OCI-LY7 (cell line): ENCODE measurements around the gene HUS1. TPM values are rescaled to one million over a fixed set of nuclear protein-coding genes. Genes with fewer than 3 reads are reported as not detected.

ENCODE experiments used
- BruUV-seq: library from RNA; stranded (reverse); fragments of 400-500 nt; replicated peaks from 2 replicates; lab custom pipeline; 2021; lab: Mats Ljungman, UMichigan
- CTCF ChIA-PET: fragments of 300-600 bp; sonication (Branson Sonifier 250); formaldehyde crosslinking; loops from one replicate; lab custom pipeline; 2022; ENCODE audit warnings: antibody characterized with exemption; ENCODE audit not compliant: unreplicated experiment; lab: Charles Lee
- POLR2A ChIA-PET: fragments of 300-600 bp; sonication (Branson Sonifier 250); formaldehyde crosslinking; loops from one replicate; lab custom pipeline; 2022; ENCODE audit warnings: antibody characterized with exemption; lab: Charles Lee
- DNase-seq: peaks from one replicate; pipeline ENCODE4 v3.0.0-alpha.2; 2015; ENCODE audit warnings: low spot score
- H2AFZ ChIP-seq: fragments of 200-600 bp; sonication (generic), shearing (Covaris generic); 2 replicates; pipeline ENCODE4 v1.6.1; 2014; ENCODE audit warnings: mild to moderate bottlenecking, antibody characterized with exemption, low read length, moderate library complexity
- H3K27ac ChIP-seq: fragments of 200-600 bp; sonication (generic); 2 replicates; pipeline ENCODE4 v1.5.1; 2014; ENCODE audit warnings: mixed run types, low read depth, mild to moderate bottlenecking, moderate library complexity, low read length, inconsistent platforms; ENCODE audit not compliant: poor library complexity, severe bottlenecking
- H3K36me3 ChIP-seq: fragments of 200-600 bp; sonication (generic); 2 replicates; pipeline ENCODE4 v1.6.1; 2014; ENCODE audit warnings: mild to moderate bottlenecking, antibody characterized with exemption, low read length, moderate library complexity, mixed read lengths; ENCODE audit not compliant: insufficient read depth
- H3K4me1 ChIP-seq: fragments of 200-600 bp; sonication (generic); 2 replicates; pipeline ENCODE4 v1.5.1; 2014; ENCODE audit warnings: mild to moderate bottlenecking, low read length; ENCODE audit not compliant: insufficient read depth, poor library complexity, severe bottlenecking
- H3K4me2 ChIP-seq: fragments of 200-600 bp; sonication (generic); 2 replicates; pipeline ENCODE4 v1.6.1; 2014; ENCODE audit warnings: mild to moderate bottlenecking, low read length
- H3K4me3 ChIP-seq: fragments of 200-600 bp; sonication (generic); 2 replicates; pipeline ENCODE4 v1.5.1; 2014; ENCODE audit warnings: mild to moderate bottlenecking, low read depth, low read length; ENCODE audit not compliant: poor library complexity, severe bottlenecking
- H3K79me2 ChIP-seq: fragments of 200-600 bp; sonication (generic); 2 replicates; pipeline ENCODE4 v1.6.1; 2016; ENCODE audit warnings: low read depth, mild to moderate bottlenecking, low read length, moderate library complexity, mixed read lengths; ENCODE audit not compliant: insufficient read depth
- H3K9me2 ChIP-seq: fragments of 200-600 bp; sonication (generic); 2 replicates; pipeline ENCODE4 v1.6.1; 2016; ENCODE audit warnings: mild to moderate bottlenecking, low read length, mixed read lengths; ENCODE audit not compliant: insufficient read depth
- H3K9me3 ChIP-seq: fragments of 200-600 bp; sonication (generic); 2 replicates; pipeline ENCODE4 v1.6.1; 2014; ENCODE audit warnings: mild to moderate bottlenecking, mixed run types, low read length, mixed read lengths
- H4K20me1 ChIP-seq: fragments of 200-600 bp; sonication (generic); 2 replicates; pipeline ENCODE4 v1.6.1; 2014; ENCODE audit warnings: mild to moderate bottlenecking, antibody characterized with exemption, low read length, moderate library complexity, mixed read lengths; ENCODE audit not compliant: insufficient read depth
- EZH2phosphoT487 ChIP-seq: fragments of 200-600 bp; sonication (generic); IDR thresholded peaks from 2 replicates; pipeline ENCODE4 v1.6.1; 2018; ENCODE audit warnings: low read depth, borderline replicate concordance, mild to moderate bottlenecking, mixed run types, antibody characterized with exemption, low read length, moderate library complexity, mixed read lengths
- intact Hi-C: fragments of 100-400 bp; cut with micrococcal nuclease; formaldehyde crosslinking; loops from one replicate; pipeline ENCODE4 v1.10.0; 2022; ENCODE audit not compliant: unreplicated experiment
- total RNA-seq, 2 experiments: library from RNA; depleted of rRNA in 1 of 2; stranded (reverse); fragments of >200 nt in 1 of 2; shearing (Covaris generic) in 1 of 2; gene quantifications; 2 replicates each; pipeline ENCODE4 v1.2.3, GENCODE V29; 2014 to 2022
- TF ChIP-seq, protein P1 (sequence below): fragments of 200-600 bp; sonication (generic); conservative IDR thresholded peaks from 2 replicates; pipeline ENCODE4 v1.5.1; 2014; ENCODE audit warnings: mild to moderate bottlenecking, antibody characterized with exemption, low read length, moderate library complexity, mixed read lengths

Gene HUS1
- total RNA-seq, 2 experiments from 2014 or later: 28.2 to 44.5 TPM

DNA sequence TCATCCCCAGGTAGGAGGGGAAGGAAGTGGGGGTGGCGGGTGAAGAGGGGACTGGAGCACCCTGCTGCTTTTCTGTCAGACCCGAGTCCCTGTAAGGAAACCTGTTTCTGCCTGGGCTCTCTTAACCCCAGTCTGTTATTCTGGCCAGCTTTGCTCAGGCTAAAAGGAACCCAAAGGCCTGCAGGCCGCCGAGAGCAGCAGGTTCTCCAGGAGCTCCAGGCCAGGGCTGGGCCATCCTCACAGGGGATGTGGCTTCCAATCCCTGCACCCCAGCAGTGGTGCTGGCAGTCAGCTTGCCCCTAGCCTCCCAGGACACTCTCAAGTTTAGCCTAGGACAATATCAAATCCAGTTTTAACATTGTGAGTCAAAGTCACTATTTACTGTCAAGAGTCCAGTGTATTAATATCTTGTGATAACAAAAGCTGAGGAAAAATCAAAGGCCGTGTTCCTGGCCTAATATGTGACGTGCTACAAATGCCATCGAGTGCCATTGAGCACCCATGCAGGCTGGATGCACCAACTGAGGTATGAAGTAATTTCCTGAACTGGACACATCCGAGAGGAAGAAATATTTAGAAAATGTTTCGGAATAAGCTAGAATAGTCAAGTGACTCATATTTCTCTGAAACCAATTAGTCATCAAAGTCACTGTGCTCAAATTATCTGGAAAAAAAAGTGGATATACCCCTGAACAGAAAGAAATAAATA lies 38.1 kb downstream of the HUS1 start:
- TF ChIP-seq, protein P1, sequence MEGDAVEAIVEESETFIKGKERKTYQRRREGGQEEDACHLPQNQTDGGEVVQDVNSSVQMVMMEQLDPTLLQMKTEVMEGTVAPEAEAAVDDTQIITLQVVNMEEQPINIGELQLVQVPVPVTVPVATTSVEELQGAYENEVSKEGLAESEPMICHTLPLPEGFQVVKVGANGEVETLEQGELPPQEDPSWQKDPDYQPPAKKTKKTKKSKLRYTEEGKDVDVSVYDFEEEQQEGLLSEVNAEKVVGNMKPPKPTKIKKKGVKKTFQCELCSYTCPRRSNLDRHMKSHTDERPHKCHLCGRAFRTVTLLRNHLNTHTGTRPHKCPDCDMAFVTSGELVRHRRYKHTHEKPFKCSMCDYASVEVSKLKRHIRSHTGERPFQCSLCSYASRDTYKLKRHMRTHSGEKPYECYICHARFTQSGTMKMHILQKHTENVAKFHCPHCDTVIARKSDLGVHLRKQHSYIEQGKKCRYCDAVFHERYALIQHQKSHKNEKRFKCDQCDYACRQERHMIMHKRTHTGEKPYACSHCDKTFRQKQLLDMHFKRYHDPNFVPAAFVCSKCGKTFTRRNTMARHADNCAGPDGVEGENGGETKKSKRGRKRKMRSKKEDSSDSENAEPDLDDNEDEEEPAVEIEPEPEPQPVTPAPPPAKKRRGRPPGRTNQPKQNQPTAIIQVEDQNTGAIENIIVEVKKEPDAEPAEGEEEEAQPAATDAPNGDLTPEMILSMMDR: no peak
- no peak for TF ChIP-seq EZH2phosphoT487
- ChIA-PET CTCF (interaction anchor here (0.6 kb wide), 1 partner anchor 1365 kb away, joined by 3 read pairs; no protein-coding TSS in a partner anchor), POLR2A (interaction anchor here (0.5 to 1.1 kb wide), 3 partner anchors 37 to 352 kb away, joined by 3 to 4 read pairs (median 3); no protein-coding TSS in a partner anchor)
- Histone ChIP-seq H3K4me1 (peaks cover 33% of the 10 kb centered on the region), H3K36me3 (no peaks in the 10 kb centered on the region), H3K4me3 (no peak overlapping the region), H3K9me3 (no peaks in the 10 kb centered on the region), H3K9me2 (no peaks in the 10 kb centered on the region), H3K4me2 (no peak overlapping the region), H4K20me1 (no peaks in the 10 kb centered on the region), H2AFZ (no peak overlapping the region), H3K27ac (no peak overlapping the region), H3K79me2 (no peaks in the 10 kb centered on the region)
- no TSS peak for BruUV-seq
- no peak for DNase-seq
- intact Hi-C loops: no loop called here

DNA sequence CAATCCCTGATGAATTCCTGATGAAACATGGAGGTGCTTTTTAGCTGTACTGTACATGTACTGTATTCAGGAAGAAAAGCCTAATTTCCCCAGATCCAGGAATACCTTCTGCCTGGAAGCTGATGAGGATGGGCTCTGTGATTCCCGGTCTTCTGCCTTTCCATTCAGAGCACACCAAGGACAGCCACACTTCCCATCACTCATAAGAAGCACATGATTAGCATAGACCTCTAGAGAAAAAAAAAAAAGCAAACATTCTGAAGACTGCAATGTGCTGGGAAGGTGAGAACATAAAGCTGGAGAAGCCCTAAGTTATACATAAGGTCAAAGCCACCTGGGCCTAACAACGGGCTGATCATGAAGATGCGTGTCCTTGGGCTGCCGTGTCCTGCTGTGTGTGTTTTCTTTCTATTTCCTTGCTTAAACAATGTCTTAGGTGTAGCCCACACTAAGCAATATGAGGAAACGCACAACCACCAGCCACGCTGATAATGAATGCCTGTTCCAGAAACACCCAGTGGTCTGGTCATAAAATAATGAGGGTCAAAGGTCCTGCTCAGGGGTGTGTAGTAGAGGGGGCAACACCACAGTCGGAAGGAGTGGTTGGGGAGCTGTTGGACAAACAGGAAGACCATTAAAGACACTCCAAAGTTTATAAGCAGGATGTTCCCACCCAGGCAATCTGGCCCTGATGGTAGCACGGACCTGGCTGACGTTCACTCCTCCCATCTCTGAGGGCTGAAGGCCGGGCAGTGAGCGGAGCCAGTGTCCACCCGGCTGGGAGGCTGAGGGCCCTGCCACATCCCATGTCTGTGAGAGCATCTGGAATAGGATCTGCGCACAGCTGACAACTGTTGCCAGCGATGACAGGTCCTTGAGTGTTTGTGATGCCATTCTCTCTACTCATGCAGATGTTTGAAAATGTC lies 39.1 kb downstream of the HUS1 start:
- Histone ChIP-seq H3K79me2 (no peaks in the 10 kb centered on the region), H3K27ac (no peak overlapping the region), H3K9me2 (no peaks in the 10 kb centered on the region), H3K4me1 (peaks cover 38% of the 10 kb centered on the region), H3K9me3 (no peaks in the 10 kb centered on the region), H3K4me3 (no peak overlapping the region), H3K4me2 (no peak overlapping the region), H3K36me3 (no peaks in the 10 kb centered on the region), H2AFZ (no peak overlapping the region), H4K20me1 (no peaks in the 10 kb centered on the region)
- ChIA-PET POLR2A (interaction anchor here (0.5 to 1.1 kb wide), 4 partner anchors 8 to 351 kb away, joined by 3 to 4 read pairs (median 4); partner anchors contain the start of gene PKD1L1), CTCF (no interaction called here)
- intact Hi-C loops: no loop called here
- DNase-seq: no peak
- BruUV-seq: no TSS peak
- no peak for TF ChIP-seq EZH2phosphoT487
- TF ChIP-seq, protein P1: no peak
